ENCODE measurements around the gene ZEB1.

Gene ZEB1

GRCh38 chr10:31381171-31381570 lies 62.2 kb downstream of the ZEB1 start:
- DNase-seq (ENCODE audit: extremely low spot score): no peak
- ChIA-PET POLR2A (no interaction called here), CTCF (no interaction called here)
- no peak for TF ChIP-seq FOXM1 (IDR thresholded peaks at IDR 0.05; ENCODE audit: borderline replicate concordance)
- no peak for TF ChIP-seq PKNOX1 (IDR thresholded peaks at IDR 0.05)
- TF ChIP-seq SP1 (IDR thresholded peaks at IDR 0.05): no peak
- TF ChIP-seq LEF1 (IDR thresholded peaks at IDR 0.05; ENCODE audit: borderline replicate concordance): no peak
- TF ChIP-seq HDGF (IDR thresholded peaks at IDR 0.05; ENCODE audit: borderline replicate concordance): no peak
- TF ChIP-seq BHLHE40 (IDR thresholded peaks at IDR 0.05; ENCODE audit: borderline replicate concordance): no peak
- TF ChIP-seq ELF4 (IDR thresholded peaks at IDR 0.05): no peak
- no peak for TF ChIP-seq NFRKB (IDR thresholded peaks at IDR 0.05)
- no peak for TF ChIP-seq L3MBTL2 (conservative IDR thresholded peaks at IDR 0.05)
- no peak for TF ChIP-seq ARNT (IDR thresholded peaks at IDR 0.05)
- TF ChIP-seq CTBP1 (IDR thresholded peaks at IDR 0.05; ENCODE audit: borderline replicate concordance): no peak
- TF ChIP-seq TARDBP (IDR thresholded peaks at IDR 0.05): no peak
- TF ChIP-seq SUZ12 (IDR thresholded peaks at IDR 0.05): no peak
- no peak for TF ChIP-seq ZNF384 (IDR thresholded peaks at IDR 0.05)
- no peak for TF ChIP-seq FOXK2 (IDR thresholded peaks at IDR 0.05)
- no peak for TF ChIP-seq FOXA1 (IDR thresholded peaks at IDR 0.05)

GRCh38 chr10:31381766-31382316 lies 62.8 kb downstream of the ZEB1 start:
- DNase-seq (ENCODE audit: extremely low spot score): no peak
- POLR2A ChIA-PET: no interaction called here
- CTCF ChIA-PET: no interaction called here
- TF ChIP-seq TARDBP (IDR thresholded peaks at IDR 0.05) (no peak), CTBP1 (IDR thresholded peaks at IDR 0.05; ENCODE audit: borderline replicate concordance) (no peak), SUZ12 (IDR thresholded peaks at IDR 0.05) (no peak), HDGF (IDR thresholded peaks at IDR 0.05; ENCODE audit: borderline replicate concordance) (no peak), ELF4 (IDR thresholded peaks at IDR 0.05) (no peak), L3MBTL2 (conservative IDR thresholded peaks at IDR 0.05) (no peak), PKNOX1 (IDR thresholded peaks at IDR 0.05) (no peak), LEF1 (IDR thresholded peaks at IDR 0.05; ENCODE audit: borderline replicate concordance) (no peak), NFRKB (IDR thresholded peaks at IDR 0.05) (no peak)

GRCh38 chr10:31383810-31384588 lies 65.0 kb downstream of the ZEB1 start:
- ChIA-PET CTCF (no interaction called here), POLR2A (no interaction called here)
- DNase-seq (ENCODE audit: extremely low spot score): no peak
- TF ChIP-seq L3MBTL2 (conservative IDR thresholded peaks at IDR 0.05): no peak
- TF ChIP-seq NFRKB (IDR thresholded peaks at IDR 0.05): no peak
- TF ChIP-seq SP1 (IDR thresholded peaks at IDR 0.05): no peak
- no peak for TF ChIP-seq FOXM1 (IDR thresholded peaks at IDR 0.05; ENCODE audit: borderline replicate concordance)
- no peak for TF ChIP-seq ELF4 (IDR thresholded peaks at IDR 0.05)
- TF ChIP-seq PKNOX1 (IDR thresholded peaks at IDR 0.05): no peak
- TF ChIP-seq FOXK2 (IDR thresholded peaks at IDR 0.05): no peak
- TF ChIP-seq CTBP1 (IDR thresholded peaks at IDR 0.05; ENCODE audit: borderline replicate concordance): no peak
- no peak for TF ChIP-seq BHLHE40 (IDR thresholded peaks at IDR 0.05; ENCODE audit: borderline replicate concordance)
- TF ChIP-seq FOXA1 (IDR thresholded peaks at IDR 0.05): no peak
- no peak for TF ChIP-seq SUZ12 (IDR thresholded peaks at IDR 0.05)
- no peak for TF ChIP-seq LEF1 (IDR thresholded peaks at IDR 0.05; ENCODE audit: borderline replicate concordance)
- TF ChIP-seq ZNF384 (IDR thresholded peaks at IDR 0.05): no peak
- TF ChIP-seq HDGF (IDR thresholded peaks at IDR 0.05; ENCODE audit: borderline replicate concordance): no peak
- no peak for TF ChIP-seq TARDBP (IDR thresholded peaks at IDR 0.05)
- TF ChIP-seq ARNT (IDR thresholded peaks at IDR 0.05): no peak

GRCh38 chr10:31384589-31384949 lies 65.6 kb downstream of the ZEB1 start:
- no peak for TF ChIP-seq HDGF (IDR thresholded peaks at IDR 0.05; ENCODE audit: borderline replicate concordance)
- TF ChIP-seq FOXA1 (IDR thresholded peaks at IDR 0.05): no peak
- TF ChIP-seq ELF4 (IDR thresholded peaks at IDR 0.05): no peak
- no peak for TF ChIP-seq ARNT (IDR thresholded peaks at IDR 0.05)
- no peak for TF ChIP-seq ZNF384 (IDR thresholded peaks at IDR 0.05)
- CTCF ChIA-PET: no interaction called here
- POLR2A ChIA-PET: no interaction called here
- DNase-seq (ENCODE audit: extremely low spot score): no peak

GRCh38 chr10:31390804-31391203 lies 71.8 kb downstream of the ZEB1 start:
- no peak for DNase-seq (ENCODE audit: extremely low spot score)
- POLR2A ChIA-PET: no interaction called here
- TF ChIP-seq ZNF384 (IDR thresholded peaks at IDR 0.05): no peak
- no peak for TF ChIP-seq NFRKB (IDR thresholded peaks at IDR 0.05)
- TF ChIP-seq L3MBTL2 (conservative IDR thresholded peaks at IDR 0.05): no peak
- TF ChIP-seq PKNOX1 (IDR thresholded peaks at IDR 0.05): no peak
- no peak for TF ChIP-seq CTBP1 (IDR thresholded peaks at IDR 0.05; ENCODE audit: borderline replicate concordance)
- no peak for TF ChIP-seq SP1 (IDR thresholded peaks at IDR 0.05)
- no peak for TF ChIP-seq FOXK2 (IDR thresholded peaks at IDR 0.05)
- CTCF ChIA-PET: no interaction called here

All from HEK293T (cell line).